SK-N-SH treated with all-trans-retinoic acid at 6 μM for 48 hours (cell line): ENCODE data around the gene GRIA4.

ENCODE experiments used
- ATAC-seq: fragments of 200-7000 bp; cut with Tn5 transposase; 3 replicates; pipeline ENCODE4 v1.9.1; 2020; ENCODE audit warnings: mild to moderate bottlenecking, moderate library complexity
- ARNTL ChIP-seq: fragments of 450-650 bp; formaldehyde crosslinking; IDR thresholded peaks from 2 replicates; pipeline ENCODE4 v1.5.0; 2020; ENCODE audit warnings: low read depth, mild to moderate bottlenecking, moderate library complexity, borderline replicate concordance
- CREB5 ChIP-seq: fragments of 250-450 bp; sonication (Bioruptor Pico); IDR thresholded peaks from 2 replicates; pipeline ENCODE4 v1.5.1; 2020; ENCODE audit warnings: low read depth, mild to moderate bottlenecking, moderate library complexity
- CSDC2 ChIP-seq: fragments of 250-450 bp; sonication (Bioruptor Pico); IDR thresholded peaks from 2 replicates; pipeline ENCODE4 v1.5.0; 2020; ENCODE audit warnings: mild to moderate bottlenecking, moderate library complexity
- ESRRG ChIP-seq: fragments of 250-450 bp; sonication (Bioruptor Pico); IDR thresholded peaks from 2 replicates; pipeline ENCODE4 v1.6.1; 2021; ENCODE audit warnings: mild to moderate bottlenecking
- ISL1 ChIP-seq: fragments of 250-450 bp; sonication (Bioruptor Pico); IDR thresholded peaks from 2 replicates; pipeline ENCODE4 v2.1.2; 2022; ENCODE audit warnings: mild to moderate bottlenecking, moderate library complexity
- OSR1 ChIP-seq: fragments of 250-450 bp; sonication (Bioruptor Pico); IDR thresholded peaks from 2 replicates; pipeline ENCODE4 v1.8.0; 2022; ENCODE audit warnings: moderate library complexity, mild to moderate bottlenecking, inconsistent platforms
- PATZ1 ChIP-seq: fragments of 250-450 bp; sonication (Bioruptor Pico); IDR thresholded peaks from 2 replicates; pipeline ENCODE4 v1.8.0; 2020; ENCODE audit warnings: mild to moderate bottlenecking, moderate library complexity, borderline replicate concordance
- POU6F1 ChIP-seq: fragments of 250-450 bp; sonication (Bioruptor Pico); IDR thresholded peaks from 2 replicates; pipeline ENCODE4 v1.8.0; 2021; ENCODE audit warnings: low read depth, mild to moderate bottlenecking, moderate library complexity, borderline replicate concordance
- RARB ChIP-seq: fragments of 250-450 bp; sonication (Bioruptor Pico); IDR thresholded peaks from 2 replicates; pipeline ENCODE4 v1.8.0; 2021; ENCODE audit warnings: mild to moderate bottlenecking, moderate library complexity
- SNAI2 ChIP-seq: fragments of 250-450 bp; sonication (Bioruptor Pico); IDR thresholded peaks from 2 replicates; pipeline ENCODE4 v1.5.0; 2020; ENCODE audit warnings: mild to moderate bottlenecking, moderate library complexity
- TCF4 ChIP-seq: fragments of 250-450 bp; sonication (Bioruptor Pico); IDR thresholded peaks from 2 replicates; pipeline ENCODE4 v1.8.0; 2021; ENCODE audit warnings: mild to moderate bottlenecking, moderate library complexity, borderline replicate concordance
- TOX ChIP-seq: fragments of 250-450 bp; sonication (Bioruptor Pico); IDR thresholded peaks from 2 replicates; pipeline ENCODE4 v1.8.0; 2021; ENCODE audit warnings: mild to moderate bottlenecking, moderate library complexity, borderline replicate concordance
- TSHZ2 ChIP-seq: fragments of 250-450 bp; sonication (Bioruptor Pico); IDR thresholded peaks from 2 replicates; pipeline ENCODE4 v1.5.0; 2020; ENCODE audit warnings: mild to moderate bottlenecking, moderate library complexity
- ZC3H10 ChIP-seq: fragments of 250-450 bp; sonication (Bioruptor Pico); IDR thresholded peaks from 2 replicates; pipeline ENCODE4 v1.5.1; 2021; ENCODE audit warnings: mild to moderate bottlenecking, moderate library complexity
- ZFP30 ChIP-seq: fragments of 450-650 bp; formaldehyde crosslinking; IDR thresholded peaks from 2 replicates; pipeline ENCODE4 v1.5.0; 2022; ENCODE audit warnings: mild to moderate bottlenecking, moderate library complexity
- ZNF70 ChIP-seq: fragments of 450-650 bp; formaldehyde crosslinking; IDR thresholded peaks from 2 replicates; pipeline ENCODE4 v1.5.0; 2020; ENCODE audit warnings: mild to moderate bottlenecking, moderate library complexity

GRIA4 gene

GRCh38 chr11:105705786-105706530 lies 96.1 kb downstream of the GRIA4 start (continued):
- TF ChIP-seq POU6F1 (CRISPR knock-in tag) (no peak), TOX (CRISPR knock-in tag) (no peak)

- ATAC-seq = no peak
- no peak for TF ChIP-seq PATZ1
- TF ChIP-seq CSDC2 (CRISPR knock-in tag) = no peak
- TF ChIP-seq OSR1 (CRISPR knock-in tag) = no peak
- no peak for TF ChIP-seq TSHZ2 (CRISPR knock-in tag)
These were observed 103.2 kb downstream of the GRIA4 start for GRCh38 chr11:105713106-105713505.

- TF ChIP-seq ZC3H10 (CRISPR knock-in tag) (no peak), ISL1 (CRISPR knock-in tag) (no peak), TOX (CRISPR knock-in tag) (no peak), OSR1 (CRISPR knock-in tag) (no peak), ARNTL (CRISPR knock-in tag) (no peak), POU6F1 (CRISPR knock-in tag) (no peak), PATZ1 (no peak), TCF4 (CRISPR knock-in tag) (no peak)
- TF ChIP-seq, all 23 proteins: peak for 0
- no peak for ATAC-seq
These were observed 103.8 kb downstream of the GRIA4 start for GRCh38 chr11:105713696-105714095.

- ATAC-seq = no peak
- TF ChIP-seq ZC3H10 (CRISPR knock-in tag) = no peak
- no peak for TF ChIP-seq PATZ1
- no peak for TF ChIP-seq CREB5
- no peak for TF ChIP-seq ZFP30 (CRISPR knock-in tag)
- TF ChIP-seq ZNF70 (CRISPR knock-in tag) = no peak
- TF ChIP-seq CSDC2 (CRISPR knock-in tag) = no peak
- TF ChIP-seq SNAI2 = no peak
- TF ChIP-seq OSR1 (CRISPR knock-in tag) = no peak
- no peak for TF ChIP-seq RARB (CRISPR knock-in tag)
- no peak for TF ChIP-seq ESRRG
- no peak for TF ChIP-seq TCF4 (CRISPR knock-in tag)
- no peak for TF ChIP-seq TSHZ2 (CRISPR knock-in tag)
These were observed 108.8 kb downstream of the GRIA4 start for GRCh38 chr11:105718641-105719040.
